HG03280 (cell line): ENCODE measurements around the gene MAT2B.

Experiments used
- ATAC-seq: cut with Tn5 transposase; IDR thresholded peaks from one replicate; pipeline ENCODE4 v1.9.1; 2021; ENCODE audit warnings: mild to moderate bottlenecking, moderate library complexity; ENCODE audit not compliant: unreplicated experiment

Gene MAT2B

DNA sequence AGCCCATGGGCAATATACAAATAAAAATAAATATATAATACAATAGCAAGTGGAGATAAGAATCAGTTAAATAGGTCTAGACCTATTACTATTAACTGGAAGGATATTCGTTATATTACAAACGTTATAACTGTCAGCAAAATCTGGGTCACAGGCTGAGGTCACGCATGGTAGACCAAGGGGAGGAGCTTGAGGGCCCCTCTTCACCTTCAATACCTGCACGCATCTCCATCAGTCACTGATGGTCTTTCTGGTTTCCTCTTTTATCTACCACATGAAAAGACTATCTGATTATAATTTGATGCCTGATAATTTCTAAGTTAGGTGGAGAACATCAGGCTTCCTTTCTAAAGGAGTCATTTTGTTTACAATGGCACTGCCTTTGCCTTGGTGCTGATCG lies 43.2 kb downstream of the MAT2B start:
- ATAC-seq: no peak

DNA sequence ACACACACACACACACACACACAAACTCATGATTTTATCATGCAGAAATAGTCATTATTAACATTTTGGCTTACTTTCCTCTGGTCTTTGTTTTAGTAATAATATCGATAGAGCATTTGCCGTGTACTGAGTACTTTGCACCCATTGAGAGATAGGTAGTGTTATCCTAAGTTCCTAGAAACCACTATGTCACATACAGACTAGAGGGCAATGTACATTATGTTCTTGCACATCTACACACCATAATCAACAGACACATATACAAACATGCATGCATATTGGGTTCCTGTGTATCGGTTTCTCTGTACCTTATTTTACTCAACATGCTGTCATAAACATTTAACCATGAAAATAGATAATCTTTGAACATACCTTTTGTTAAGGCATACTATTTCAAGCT lies 45.7 kb downstream of the MAT2B start:
- no peak for ATAC-seq

- ATAC-seq: no peak
Measured at GRCh38 chr5:163552536-163552935, 47.1 kb downstream of the MAT2B start.

- no peak for ATAC-seq
Measured at GRCh38 chr5:163561339-163561738, 55.9 kb downstream of the MAT2B start.

- no peak for ATAC-seq
Measured at GRCh38 chr5:163562071-163562470, 56.7 kb downstream of the MAT2B start.

GRCh38 chr5:163563112-163563511 lies 57.7 kb downstream of the MAT2B start:
- ATAC-seq: no peak

- no peak for ATAC-seq
Measured at GRCh38 chr5:163563880-163564279, 58.5 kb downstream of the MAT2B start.

GRCh38 chr5:163564321-163564938 lies 59.0 kb downstream of the MAT2B start:
- ATAC-seq: peak; percentile 37

DNA sequence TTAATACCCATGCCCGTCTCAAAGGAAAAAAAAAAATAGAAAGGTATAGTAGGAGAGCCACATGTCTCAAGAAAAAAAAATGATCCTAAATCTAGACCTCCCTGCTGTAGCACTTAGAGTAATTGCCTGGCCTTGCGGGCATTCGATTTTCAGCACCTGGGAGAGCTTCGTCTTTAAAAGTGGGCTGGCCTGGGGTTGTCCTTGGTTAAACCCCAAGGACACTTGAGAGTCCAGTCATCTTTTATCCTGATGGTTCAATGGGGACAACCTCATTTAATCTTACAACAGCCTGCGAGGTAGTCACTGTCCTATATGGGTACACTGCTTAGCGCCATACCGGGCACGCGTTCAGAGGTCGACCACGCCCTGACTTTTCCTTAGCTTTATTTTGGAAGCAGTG lies 60.1 kb downstream of the MAT2B start:
- ATAC-seq: no peak

GRCh38 chr5:163565931-163566608 lies 60.7 kb downstream of the MAT2B start:
- peak; percentile 49 for ATAC-seq

DNA sequence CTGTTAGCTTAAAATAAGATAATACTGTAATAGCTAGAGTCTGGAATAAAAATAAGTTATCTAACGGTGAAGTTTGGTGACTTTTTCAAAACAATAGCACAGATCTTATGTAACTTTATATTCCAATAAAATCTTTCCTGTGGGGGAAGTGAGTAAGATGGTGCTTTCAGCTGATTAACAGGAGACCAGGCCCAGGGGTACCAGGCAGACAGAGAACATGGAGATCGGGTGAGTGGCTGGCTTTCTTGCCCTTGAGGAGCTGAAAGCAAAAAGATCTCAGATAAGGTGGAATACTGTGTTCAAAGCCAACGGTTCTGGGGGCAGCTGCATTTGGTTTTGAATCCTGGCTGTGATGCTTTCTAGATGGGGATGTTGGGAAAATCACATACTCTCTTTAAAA lies 61.3 kb downstream of the MAT2B start:
- no peak for ATAC-seq

DNA sequence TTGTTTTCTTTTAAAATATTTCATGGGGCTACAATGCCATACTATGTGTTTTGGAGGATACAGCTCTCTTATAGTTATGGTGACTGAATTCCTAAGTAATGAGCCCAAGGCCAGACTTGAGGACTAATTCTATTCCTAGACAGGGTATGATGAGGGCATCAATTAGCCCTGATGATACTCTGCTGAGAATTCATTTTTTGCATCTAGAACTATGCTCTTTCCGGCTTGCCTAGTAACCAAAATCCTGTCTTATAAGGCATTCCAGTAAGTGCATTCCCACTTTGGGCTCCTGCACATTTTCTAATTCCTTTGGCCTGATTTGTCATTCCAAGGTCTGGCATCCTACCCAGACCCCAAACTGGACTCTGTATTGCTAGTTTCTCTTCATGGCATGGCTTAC lies 62.4 kb downstream of the MAT2B start:
- ATAC-seq: no peak
